Activated naive CD8-positive, alpha-beta T cell treated with anti-CD3 and anti-CD28 coated beads, Interleukin-2, amount 10 ng/mL, durations not matched to agents 7 days and 5 days (primary cell): ENCODE data around the gene NUP42. TPM values are rescaled to one million over a fixed set of nuclear protein-coding genes. Genes with fewer than 3 reads are reported as not detected.

Experiments
- ATAC-seq: fragments of 150-1000 bp; cut with Tn5 transposase; one replicate; pipeline ENCODE4 v1.10.0; 2021; ENCODE audit warnings: low read depth, moderate library complexity
- POLR2A ChIA-PET: fragments of 350-600 bp; sonication (Branson Sonifier 250); formaldehyde crosslinking; loops from one replicate; lab custom pipeline; 2021; ENCODE audit warnings: antibody characterized with exemption; lab: Charles Lee
- DNase-seq: peaks from one replicate; pipeline ENCODE4 v3.0.0; 2021
- H3K27ac Mint-ChIP-seq: one replicate; pipeline ENCODE4 v1.8.0; 2022; ENCODE audit warnings: mild to moderate bottlenecking, mixed read lengths
- H3K27me3 Mint-ChIP-seq: one replicate; pipeline ENCODE4 v1.8.0; 2022; ENCODE audit warnings: mild to moderate bottlenecking, moderate library complexity, mixed read lengths
- H3K36me3 Mint-ChIP-seq: one replicate; pipeline ENCODE4 v1.8.0; 2021; ENCODE audit warnings: mild to moderate bottlenecking, mixed read lengths
- H3K4me1 Mint-ChIP-seq: one replicate; pipeline ENCODE4 v1.8.0; 2021; ENCODE audit warnings: mixed read lengths
- H3K4me3 Mint-ChIP-seq: one replicate; pipeline ENCODE4 v1.8.0; 2022; ENCODE audit warnings: mild to moderate bottlenecking, moderate library complexity, mixed read lengths
- H3K9me3 Mint-ChIP-seq: one replicate; pipeline ENCODE4 v1.8.0; 2021; ENCODE audit warnings: mixed read lengths
- total RNA-seq, 2 experiments: library from RNA; stranded (reverse); gene quantifications; one replicate each; pipeline ENCODE4 v1.2.3, GENCODE V29; 2021

Gene NUP42
- 10 to 100 TPM; 39.2 to 43.4 TPM for total RNA-seq

GRCh38 chr7:23181684-23182553 is at the start of gene NUP42:
Gene NUP42, plus strand, starts transcription at chr7:23182048. Its CDS starts 38 bp downstream, at chr7:23182086.
- peaks cover 32% of the 10 kb centered on the region for H3K4me1 Mint-ChIP-seq

GRCh38 chr7:23133797-23134196 is 48.1 kb upstream of the NUP42 start:
- ATAC-seq = no peak
- H3K36me3 Mint-ChIP-seq = no peaks in the 10 kb centered on the region

More at GRCh38 chr7:23181684-23182553, at the start of gene NUP42:
- Mint-ChIP-seq H3K9me3 (no peaks in the 10 kb centered on the region), H3K27ac (peak within 1 kb of the TSS; percentile 99), H3K4me3 (peak within 1 kb of the TSS; percentile 93), H3K36me3 (peaks cover 5% of the 10 kb centered on the region), H3K27me3 (peaks cover 7% of the 10 kb centered on the region)
- ATAC-seq (peak; percentile 94), DNase-seq (peak; percentile 93)
- POLR2A ChIA-PET = interaction anchor here (0.5 to 3.2 kb wide), 4 partner anchors 76 to 349 kb away, joined by 3 to 24 read pairs (median 5); partner anchors contain the start of gene KLHL7

GRCh38 chr7:23135755-23136154 is 46.1 kb upstream of the NUP42 start:
- Mint-ChIP-seq H3K9me3 (no peaks in the 10 kb centered on the region), H3K27ac (no peak overlapping the region), H3K4me3 (no peak overlapping the region), H3K27me3 (no peaks in the 10 kb centered on the region), H3K36me3 (no peaks in the 10 kb centered on the region), H3K4me1 (no peaks in the 10 kb centered on the region)
- ATAC-seq (no peak), DNase-seq (no peak)
- POLR2A ChIA-PET = no interaction called here

More at GRCh38 chr7:23133797-23134196, 48.1 kb upstream of the NUP42 start:
- Mint-ChIP-seq H3K9me3 (no peaks in the 10 kb centered on the region), H3K27me3 (no peaks in the 10 kb centered on the region), H3K4me1 (no peaks in the 10 kb centered on the region), H3K27ac (no peak overlapping the region), H3K4me3 (no peak overlapping the region)
- DNase-seq = no peak
- POLR2A ChIA-PET = no interaction called here

GRCh38 chr7:23136216-23136615 is 45.6 kb upstream of the NUP42 start:
- Mint-ChIP-seq H3K27ac (no peak overlapping the region), H3K9me3 (no peaks in the 10 kb centered on the region)
- POLR2A ChIA-PET = no interaction called here

GRCh38 chr7:23157679-23158078 is 24.2 kb upstream of the NUP42 start:
- Mint-ChIP-seq H3K4me3 (no peak overlapping the region), H3K4me1 (no peaks in the 10 kb centered on the region), H3K9me3 (no peaks in the 10 kb centered on the region), H3K27me3 (no peaks in the 10 kb centered on the region), H3K36me3 (no peaks in the 10 kb centered on the region), H3K27ac (no peak overlapping the region)
- DNase-seq = no peak
- POLR2A ChIA-PET = no interaction called here
- ATAC-seq = no peak

More at GRCh38 chr7:23136216-23136615, 45.6 kb upstream of the NUP42 start:
- Mint-ChIP-seq H3K4me1 (no peaks in the 10 kb centered on the region), H3K4me3 (no peak overlapping the region), H3K36me3 (no peaks in the 10 kb centered on the region), H3K27me3 (no peaks in the 10 kb centered on the region)
- ATAC-seq = no peak
- DNase-seq = no peak

GRCh38 chr7:23158546-23158945 is 23.3 kb upstream of the NUP42 start:
- H3K4me1 Mint-ChIP-seq = no peaks in the 10 kb centered on the region
- H3K36me3 Mint-ChIP-seq = no peaks in the 10 kb centered on the region
- POLR2A ChIA-PET = no interaction called here
- no peak overlapping the region for H3K4me3 Mint-ChIP-seq
- no peaks in the 10 kb centered on the region for H3K9me3 Mint-ChIP-seq
- ATAC-seq = no peak
- no peaks in the 10 kb centered on the region for H3K27me3 Mint-ChIP-seq
- H3K27ac Mint-ChIP-seq = no peak overlapping the region
- no peak for DNase-seq

- H3K4me1 Mint-ChIP-seq = no peaks in the 10 kb centered on the region
- no peaks in the 10 kb centered on the region for H3K9me3 Mint-ChIP-seq
- H3K27me3 Mint-ChIP-seq = no peaks in the 10 kb centered on the region
- H3K4me3 Mint-ChIP-seq = no peak overlapping the region
- ATAC-seq (no peak), DNase-seq (no peak)
- no peaks in the 10 kb centered on the region for H3K36me3 Mint-ChIP-seq
- H3K27ac Mint-ChIP-seq = no peak overlapping the region
- POLR2A ChIA-PET = no interaction called here
Measured at GRCh38 chr7:23161482-23161881, 20.4 kb upstream of the NUP42 start.

GRCh38 chr7:23164846-23165245 is 17.0 kb upstream of the NUP42 start:
- ATAC-seq (no peak), DNase-seq (no peak)
- Mint-ChIP-seq H3K27me3 (no peaks in the 10 kb centered on the region), H3K9me3 (no peaks in the 10 kb centered on the region), H3K4me3 (no peak overlapping the region), H3K36me3 (no peaks in the 10 kb centered on the region), H3K4me1 (no peaks in the 10 kb centered on the region), H3K27ac (no peak overlapping the region)
- POLR2A ChIA-PET = no interaction called here

GRCh38 chr7:23165316-23165715 is 16.5 kb upstream of the NUP42 start:
- Mint-ChIP-seq H3K27me3 (no peaks in the 10 kb centered on the region), H3K4me1 (no peaks in the 10 kb centered on the region), H3K27ac (no peak overlapping the region), H3K4me3 (no peak overlapping the region), H3K9me3 (no peaks in the 10 kb centered on the region), H3K36me3 (no peaks in the 10 kb centered on the region)
- DNase-seq (no peak), ATAC-seq (no peak)
- POLR2A ChIA-PET = no interaction called here

GRCh38 chr7:23167691-23168090 is 14.2 kb upstream of the NUP42 start:
- POLR2A ChIA-PET = no interaction called here

GRCh38 chr7:23168111-23168885 is 13.6 kb upstream of the NUP42 start:
- ATAC-seq (no peak), DNase-seq (no peak)
- POLR2A ChIA-PET = no interaction called here
- Mint-ChIP-seq H3K9me3 (no peaks in the 10 kb centered on the region), H3K4me3 (no peak overlapping the region), H3K4me1 (no peaks in the 10 kb centered on the region), H3K27ac (no peak overlapping the region), H3K36me3 (no peaks in the 10 kb centered on the region), H3K27me3 (no peaks in the 10 kb centered on the region)

More at GRCh38 chr7:23167691-23168090, 14.2 kb upstream of the NUP42 start:
- DNase-seq (no peak), ATAC-seq (no peak)
- Mint-ChIP-seq H3K4me1 (no peaks in the 10 kb centered on the region), H3K27ac (no peak overlapping the region), H3K9me3 (no peaks in the 10 kb centered on the region), H3K4me3 (no peak overlapping the region), H3K27me3 (no peaks in the 10 kb centered on the region), H3K36me3 (no peaks in the 10 kb centered on the region)

- DNase-seq (no peak), ATAC-seq (no peak)
- H3K27ac Mint-ChIP-seq = no peak overlapping the region
- H3K36me3 Mint-ChIP-seq = no peaks in the 10 kb centered on the region
- H3K4me1 Mint-ChIP-seq = peaks cover 4% of the 10 kb centered on the region
- POLR2A ChIA-PET = interaction anchor here (0.6 to 0.7 kb wide), 2 partner anchors 36 to 64 kb away, joined by 3 to 4 read pairs; no protein-coding TSS in a partner anchor
- no peak overlapping the region for H3K4me3 Mint-ChIP-seq
- H3K9me3 Mint-ChIP-seq = no peaks in the 10 kb centered on the region
- peaks cover 7% of the 10 kb centered on the region for H3K27me3 Mint-ChIP-seq
Measured at GRCh38 chr7:23175938-23176337, 5.9 kb upstream of the NUP42 start.

- peaks cover 6% of the 10 kb centered on the region for H3K27me3 Mint-ChIP-seq
- no peaks in the 10 kb centered on the region for H3K9me3 Mint-ChIP-seq
- H3K27ac Mint-ChIP-seq = peak overlapping the region; percentile 99
- peaks cover 33% of the 10 kb centered on the region for H3K4me1 Mint-ChIP-seq
- POLR2A ChIA-PET = interaction anchor here (0.6 kb wide), 1 partner anchor 357 kb away, joined by 3 read pairs; no protein-coding TSS in a partner anchor
- no peak for DNase-seq
- peaks cover 8% of the 10 kb centered on the region for H3K36me3 Mint-ChIP-seq
- H3K4me3 Mint-ChIP-seq = peak overlapping the region; percentile 93
- ATAC-seq = no peak
Measured at GRCh38 chr7:23183279-23184012, 1.6 kb downstream of the NUP42 start.
